ENCODE measurements around the gene SCGB3A1.

Gene SCGB3A1

DNA sequence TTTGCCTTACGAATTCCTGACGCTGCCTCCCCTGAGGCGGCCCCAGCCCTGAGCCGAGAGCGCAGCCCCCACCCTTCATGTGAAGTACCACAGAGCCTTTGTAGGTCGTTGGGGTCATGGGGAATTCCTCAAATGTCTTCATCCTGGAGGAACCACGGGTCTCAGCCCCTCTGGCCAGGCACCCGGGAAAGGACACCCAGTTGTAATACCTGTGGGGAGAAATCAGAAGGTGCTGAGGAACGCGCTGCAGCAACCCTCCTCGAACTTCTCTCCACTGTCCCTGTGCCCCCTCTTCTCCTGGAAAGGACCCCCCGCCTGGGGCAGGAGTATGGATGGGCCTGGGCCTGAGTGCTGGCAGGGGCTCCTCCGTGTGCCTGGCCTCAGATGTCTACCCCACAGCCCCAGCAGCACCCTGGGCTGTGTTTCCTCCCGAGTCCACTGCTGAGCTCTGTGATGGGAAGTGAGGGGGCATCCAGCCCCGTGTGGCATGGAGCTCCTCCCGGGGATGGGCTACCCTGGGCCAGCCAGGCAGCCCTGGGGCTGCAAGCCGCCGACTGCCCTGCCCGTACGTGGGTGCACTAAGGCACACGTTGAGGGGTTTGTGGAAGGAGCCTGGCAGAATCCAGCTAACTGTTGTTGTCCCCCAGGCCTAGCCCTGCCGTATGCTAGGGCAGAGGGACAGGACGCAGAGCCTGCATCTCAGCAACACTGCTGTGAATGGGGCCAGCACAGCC lies 18.7 kb upstream of the SCGB3A1 start:
- Histone ChIP-seq H3K9ac (ENCODE audit: low read length) (no peak overlapping the region), H3K4me3 (ENCODE audit: low read length) (no peak overlapping the region), H3K36me3 (replicated peaks; ENCODE audit: low read depth, low read length) (no peaks in the 10 kb centered on the region), H3K4me2 (ENCODE audit: low read length) (no peak overlapping the region), H3K79me2 (ENCODE audit: low read length) (no peaks in the 10 kb centered on the region), H3K4me1 (ENCODE audit: low read length) (no peaks in the 10 kb centered on the region), H2AFZ (ENCODE audit: low read depth, low read length) (no peak overlapping the region), H4K20me1 (ENCODE audit: insufficient read depth, low read length) (no peaks in the 10 kb centered on the region), H3K27ac (ENCODE audit: low read length) (no peak overlapping the region), H3K9me3 (ENCODE audit: insufficient read depth, low read length) (no peaks in the 10 kb centered on the region), H3K27me3 (ENCODE audit: low read depth, low read length) (0 out of 2 replicates have a peak, but pooled peaks cover 1% of the 10 kb centered on the region)
- TF ChIP-seq, protein P1, sequence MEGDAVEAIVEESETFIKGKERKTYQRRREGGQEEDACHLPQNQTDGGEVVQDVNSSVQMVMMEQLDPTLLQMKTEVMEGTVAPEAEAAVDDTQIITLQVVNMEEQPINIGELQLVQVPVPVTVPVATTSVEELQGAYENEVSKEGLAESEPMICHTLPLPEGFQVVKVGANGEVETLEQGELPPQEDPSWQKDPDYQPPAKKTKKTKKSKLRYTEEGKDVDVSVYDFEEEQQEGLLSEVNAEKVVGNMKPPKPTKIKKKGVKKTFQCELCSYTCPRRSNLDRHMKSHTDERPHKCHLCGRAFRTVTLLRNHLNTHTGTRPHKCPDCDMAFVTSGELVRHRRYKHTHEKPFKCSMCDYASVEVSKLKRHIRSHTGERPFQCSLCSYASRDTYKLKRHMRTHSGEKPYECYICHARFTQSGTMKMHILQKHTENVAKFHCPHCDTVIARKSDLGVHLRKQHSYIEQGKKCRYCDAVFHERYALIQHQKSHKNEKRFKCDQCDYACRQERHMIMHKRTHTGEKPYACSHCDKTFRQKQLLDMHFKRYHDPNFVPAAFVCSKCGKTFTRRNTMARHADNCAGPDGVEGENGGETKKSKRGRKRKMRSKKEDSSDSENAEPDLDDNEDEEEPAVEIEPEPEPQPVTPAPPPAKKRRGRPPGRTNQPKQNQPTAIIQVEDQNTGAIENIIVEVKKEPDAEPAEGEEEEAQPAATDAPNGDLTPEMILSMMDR (IDR thresholded peaks at IDR 0.05; ENCODE audit: low read depth, low read length) = no peak
- TF ChIP-seq EZH2phosphoT487 (IDR thresholded peaks at IDR 0.05; ENCODE audit: low read depth) = no peak

DNA sequence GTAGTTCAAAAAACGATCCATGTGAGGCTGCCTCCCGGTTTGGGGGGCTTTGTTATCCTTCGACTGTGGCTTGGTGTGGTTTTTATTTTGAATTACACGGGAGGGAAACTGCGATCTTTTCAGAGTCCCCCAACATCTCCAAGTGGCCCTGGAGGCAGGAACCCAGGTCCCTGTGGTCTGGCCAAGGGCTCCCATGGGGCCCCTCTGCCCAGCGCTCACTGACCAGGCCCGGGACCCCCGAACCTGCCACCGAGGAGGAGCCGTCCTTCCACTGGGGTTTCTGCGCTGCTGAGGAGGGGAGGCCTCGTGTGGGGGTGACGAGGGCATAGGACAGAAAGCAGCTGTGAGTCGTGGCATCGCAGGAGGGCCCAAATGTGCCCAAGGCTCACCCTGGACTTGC lies 18.1 kb upstream of the SCGB3A1 start:
- Histone ChIP-seq H3K27me3 (ENCODE audit: low read depth, low read length) (0 out of 2 replicates have a peak, but pooled peaks cover 3% of the 10 kb centered on the region), H2AFZ (ENCODE audit: low read depth, low read length) (no peak overlapping the region), H3K4me2 (ENCODE audit: low read length) (no peak overlapping the region), H3K79me2 (ENCODE audit: low read length) (no peaks in the 10 kb centered on the region), H3K4me3 (ENCODE audit: low read length) (no peak overlapping the region), H4K20me1 (ENCODE audit: insufficient read depth, low read length) (no peaks in the 10 kb centered on the region), H3K27ac (ENCODE audit: low read length) (no peak overlapping the region), H3K9me3 (ENCODE audit: insufficient read depth, low read length) (no peaks in the 10 kb centered on the region), H3K36me3 (replicated peaks; ENCODE audit: low read depth, low read length) (no peaks in the 10 kb centered on the region), H3K9ac (ENCODE audit: low read length) (no peak overlapping the region), H3K4me1 (ENCODE audit: low read length) (no peaks in the 10 kb centered on the region)
- no peak for TF ChIP-seq EZH2phosphoT487 (IDR thresholded peaks at IDR 0.05; ENCODE audit: low read depth)
- TF ChIP-seq, protein P1 (IDR thresholded peaks at IDR 0.05; ENCODE audit: low read depth, low read length) = no peak

DNA sequence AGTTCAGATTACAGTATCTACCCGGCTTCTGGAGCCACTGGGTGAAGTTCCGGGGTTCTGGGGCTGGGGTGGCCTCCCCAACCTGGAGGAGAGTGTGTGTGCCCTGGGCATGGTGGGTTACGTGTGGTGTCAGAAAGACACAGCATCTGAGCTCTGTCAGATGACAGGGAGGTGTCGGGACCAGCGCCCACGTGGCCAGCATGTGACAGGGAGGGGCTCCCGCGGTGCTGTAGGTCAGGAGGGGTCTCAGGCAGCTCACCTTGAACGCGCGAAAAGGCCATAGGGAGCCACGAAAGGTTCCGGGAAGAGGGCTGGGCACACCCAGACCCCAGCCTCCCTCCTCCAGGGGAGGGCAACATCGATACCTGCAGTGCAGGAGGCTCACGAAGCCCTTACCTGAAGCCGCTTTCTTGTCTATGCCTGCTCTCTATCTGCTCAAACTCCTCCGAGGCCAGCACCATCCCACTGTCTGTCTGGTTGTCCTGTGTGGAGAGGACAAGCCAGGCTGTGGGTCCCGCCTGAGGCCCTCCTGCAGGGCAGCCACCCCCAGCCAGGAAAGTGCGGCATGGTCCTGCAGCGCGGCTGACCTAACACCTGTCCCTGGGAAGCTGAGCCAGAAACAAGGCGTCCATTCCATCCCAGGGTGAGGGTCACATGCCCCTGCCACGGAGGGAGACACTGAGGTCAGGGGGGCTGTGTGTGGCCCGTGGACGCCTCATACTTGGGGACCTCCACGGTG lies 17.4 kb upstream of the SCGB3A1 start:
- Histone ChIP-seq H4K20me1 (ENCODE audit: insufficient read depth, low read length) (no peaks in the 10 kb centered on the region), H3K79me2 (ENCODE audit: low read length) (no peaks in the 10 kb centered on the region), H3K36me3 (replicated peaks; ENCODE audit: low read depth, low read length) (no peaks in the 10 kb centered on the region), H3K4me3 (ENCODE audit: low read length) (no peak overlapping the region), H3K27me3 (ENCODE audit: low read depth, low read length) (0 out of 2 replicates have a peak, but pooled peaks cover 3% of the 10 kb centered on the region), H2AFZ (ENCODE audit: low read depth, low read length) (no peak overlapping the region), H3K9ac (ENCODE audit: low read length) (no peak overlapping the region), H3K4me2 (ENCODE audit: low read length) (no peak overlapping the region), H3K4me1 (ENCODE audit: low read length) (no peaks in the 10 kb centered on the region), H3K9me3 (ENCODE audit: insufficient read depth, low read length) (no peaks in the 10 kb centered on the region), H3K27ac (ENCODE audit: low read length) (no peak overlapping the region)
- no peak for TF ChIP-seq EZH2phosphoT487 (IDR thresholded peaks at IDR 0.05; ENCODE audit: low read depth)
- TF ChIP-seq, protein P1 (IDR thresholded peaks at IDR 0.05; ENCODE audit: low read depth, low read length) = no peak

DNA sequence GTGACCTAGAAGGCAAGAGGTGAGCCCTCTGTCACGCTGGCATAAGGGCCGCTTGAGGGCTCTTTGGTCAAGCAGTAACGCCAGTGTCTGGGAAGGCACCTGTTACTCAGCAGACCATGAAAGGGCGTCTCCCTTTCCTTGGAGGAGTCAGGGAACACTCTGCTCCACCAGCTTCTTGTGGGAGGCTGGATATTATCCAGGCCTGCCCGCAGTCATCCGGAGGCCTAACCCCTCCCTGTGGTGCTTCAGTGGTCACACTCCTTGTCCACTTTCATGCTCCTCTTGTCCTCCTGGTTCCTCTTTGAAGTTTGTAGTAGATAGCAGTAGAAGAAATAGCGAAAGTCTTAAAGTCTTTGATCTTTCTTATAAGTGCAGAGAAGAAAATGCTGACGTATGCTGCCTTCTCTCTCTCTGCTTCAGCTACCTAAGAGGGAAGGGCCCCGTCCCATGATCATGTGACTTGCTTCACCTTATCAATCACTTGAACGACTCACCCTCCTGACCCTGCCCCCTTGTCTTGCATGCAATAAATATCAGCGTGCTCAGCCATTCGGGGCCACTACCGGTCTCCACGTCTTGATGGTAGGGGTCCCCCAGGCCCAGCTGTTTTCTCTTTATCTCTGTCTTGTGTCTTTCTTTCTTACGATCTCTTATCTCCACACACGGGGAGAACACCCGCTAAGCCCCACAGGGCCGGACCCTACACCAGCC lies 16.7 kb upstream of the SCGB3A1 start:
- Histone ChIP-seq H3K79me2 (ENCODE audit: low read length) (no peaks in the 10 kb centered on the region), H3K4me2 (ENCODE audit: low read length) (no peak overlapping the region), H4K20me1 (ENCODE audit: insufficient read depth, low read length) (no peaks in the 10 kb centered on the region), H3K9me3 (ENCODE audit: insufficient read depth, low read length) (no peaks in the 10 kb centered on the region), H2AFZ (ENCODE audit: low read depth, low read length) (no peak overlapping the region), H3K27ac (ENCODE audit: low read length) (no peak overlapping the region), H3K4me1 (ENCODE audit: low read length) (no peaks in the 10 kb centered on the region), H3K9ac (ENCODE audit: low read length) (no peak overlapping the region), H3K36me3 (replicated peaks; ENCODE audit: low read depth, low read length) (no peaks in the 10 kb centered on the region), H3K4me3 (ENCODE audit: low read length) (no peak overlapping the region), H3K27me3 (ENCODE audit: low read depth, low read length) (0 out of 2 replicates have a peak, but pooled peaks cover 3% of the 10 kb centered on the region)
- TF ChIP-seq, protein P1 (IDR thresholded peaks at IDR 0.05; ENCODE audit: low read depth, low read length) = no peak

Measured in OCI-LY3 (cell line).